Measurements from ENCODE around the gene MTUS2.

Gene MTUS2

DNA sequence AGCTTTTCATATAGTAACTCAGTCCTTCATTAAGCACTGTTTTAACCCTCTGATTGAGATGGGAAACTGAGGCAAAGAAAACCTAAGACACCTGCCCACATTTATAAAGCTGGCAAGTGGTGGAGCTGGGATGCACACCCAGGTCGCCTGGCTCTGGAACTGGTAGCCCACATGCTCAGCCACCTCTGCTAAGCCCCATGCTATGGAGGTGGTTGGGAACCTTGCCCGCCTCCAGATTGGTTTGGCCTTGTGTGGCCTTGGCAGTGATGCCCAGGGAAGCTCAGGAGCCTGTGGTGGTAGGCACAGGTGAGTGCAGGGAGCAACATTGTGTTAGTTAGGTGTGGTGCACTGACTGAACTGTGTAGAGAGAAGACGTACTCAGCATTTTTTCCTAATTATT, 370.2 kb downstream of the MTUS2 start:
- H3K4me3 ChIP-seq (ENCODE audit: low read length, poor library complexity, severe bottlenecking) = no peak overlapping the region
- no peaks in the 10 kb centered on the region for H3K9me3 ChIP-seq (ENCODE audit: insufficient read depth, low read depth, low read length)
- no peak overlapping the region for H3K4me2 ChIP-seq (ENCODE audit: low read depth, low read length, poor library complexity, severe bottlenecking)
- no peaks in the 10 kb centered on the region for H3K27me3 ChIP-seq (ENCODE audit: insufficient read depth, low read length, poor library complexity, severe bottlenecking)
- no peak overlapping the region for H2AFZ ChIP-seq (ENCODE audit: low read length)
- TF ChIP-seq, protein P1, sequence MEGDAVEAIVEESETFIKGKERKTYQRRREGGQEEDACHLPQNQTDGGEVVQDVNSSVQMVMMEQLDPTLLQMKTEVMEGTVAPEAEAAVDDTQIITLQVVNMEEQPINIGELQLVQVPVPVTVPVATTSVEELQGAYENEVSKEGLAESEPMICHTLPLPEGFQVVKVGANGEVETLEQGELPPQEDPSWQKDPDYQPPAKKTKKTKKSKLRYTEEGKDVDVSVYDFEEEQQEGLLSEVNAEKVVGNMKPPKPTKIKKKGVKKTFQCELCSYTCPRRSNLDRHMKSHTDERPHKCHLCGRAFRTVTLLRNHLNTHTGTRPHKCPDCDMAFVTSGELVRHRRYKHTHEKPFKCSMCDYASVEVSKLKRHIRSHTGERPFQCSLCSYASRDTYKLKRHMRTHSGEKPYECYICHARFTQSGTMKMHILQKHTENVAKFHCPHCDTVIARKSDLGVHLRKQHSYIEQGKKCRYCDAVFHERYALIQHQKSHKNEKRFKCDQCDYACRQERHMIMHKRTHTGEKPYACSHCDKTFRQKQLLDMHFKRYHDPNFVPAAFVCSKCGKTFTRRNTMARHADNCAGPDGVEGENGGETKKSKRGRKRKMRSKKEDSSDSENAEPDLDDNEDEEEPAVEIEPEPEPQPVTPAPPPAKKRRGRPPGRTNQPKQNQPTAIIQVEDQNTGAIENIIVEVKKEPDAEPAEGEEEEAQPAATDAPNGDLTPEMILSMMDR (conservative IDR thresholded peaks at IDR 0.05; ENCODE audit: low read length) = no peak
- TF ChIP-seq EZH2phosphoT487 (IDR thresholded peaks at IDR 0.05; ENCODE audit: borderline replicate concordance) = no peak
- H3F3A ChIP-seq (ENCODE audit: low read depth) = no peaks in the 10 kb centered on the region
- no peak overlapping the region for H3K9ac ChIP-seq (ENCODE audit: low read depth, low read length, poor library complexity, severe bottlenecking)
- no peaks in the 10 kb centered on the region for H3K79me2 ChIP-seq (ENCODE audit: insufficient read depth, low read length)
- no peaks in the 10 kb centered on the region for H3K9me2 ChIP-seq (replicated peaks; ENCODE audit: low read depth, low read length)
- no peaks in the 10 kb centered on the region for H3K36me3 ChIP-seq (ENCODE audit: insufficient read depth, low read length)
- no peaks in the 10 kb centered on the region for H4K20me1 ChIP-seq (ENCODE audit: insufficient read depth, low read length, poor library complexity, severe bottlenecking)
- no peaks in the 10 kb centered on the region for H3K4me1 ChIP-seq (ENCODE audit: insufficient read depth, low read length, poor library complexity, severe bottlenecking)

DNA sequence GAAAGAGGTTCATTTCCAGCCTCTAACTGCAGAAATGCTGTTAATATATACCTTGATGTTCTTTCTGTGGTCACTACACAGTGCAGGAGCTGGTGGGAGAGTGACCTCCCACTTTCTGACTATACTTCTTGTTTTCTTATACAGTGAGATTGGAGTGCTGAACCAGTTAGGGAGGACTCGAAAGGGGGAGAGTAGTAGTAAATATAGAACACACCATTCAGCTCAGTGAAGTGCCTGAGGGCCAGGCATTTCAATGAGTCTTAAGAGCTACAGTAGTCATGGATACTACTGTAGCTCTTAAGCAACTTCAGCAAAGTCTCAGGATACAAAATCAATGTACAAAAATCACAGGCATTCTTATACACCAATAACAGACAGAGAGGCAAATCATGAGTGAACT, 372.9 kb downstream of the MTUS2 start:
- Histone ChIP-seq H3K9me3 (ENCODE audit: insufficient read depth, low read depth, low read length) (no peaks in the 10 kb centered on the region), H3K4me3 (ENCODE audit: low read length, poor library complexity, severe bottlenecking) (no peak overlapping the region)

DNA sequence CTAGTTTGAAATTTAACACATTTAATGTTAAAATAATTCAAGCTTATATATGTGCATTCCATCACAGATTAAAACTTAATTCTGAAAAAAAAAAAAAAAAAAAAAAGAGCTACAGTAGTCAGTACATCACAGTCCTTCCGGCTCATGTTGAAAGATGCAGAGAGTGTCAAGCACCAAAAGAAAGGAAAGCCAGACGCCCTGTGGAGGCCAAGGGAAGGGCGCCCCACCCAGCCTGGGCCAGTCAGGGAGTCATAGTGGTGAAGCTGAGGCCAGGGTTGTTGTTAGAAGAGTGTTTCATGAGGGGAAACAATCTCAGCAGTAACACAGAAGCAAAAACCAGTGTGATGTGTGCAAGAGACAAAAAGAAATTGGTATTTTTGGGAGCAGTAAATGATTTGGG, 375.3 kb downstream of the MTUS2 start:
- H3K79me2 ChIP-seq (ENCODE audit: insufficient read depth, low read length) = no peaks in the 10 kb centered on the region
- H3K4me1 ChIP-seq (ENCODE audit: insufficient read depth, low read length, poor library complexity, severe bottlenecking) = no peaks in the 10 kb centered on the region
- H2AFZ ChIP-seq (ENCODE audit: low read length) = no peak overlapping the region
- no peak overlapping the region for H3K4me2 ChIP-seq (ENCODE audit: low read depth, low read length, poor library complexity, severe bottlenecking)
- H3K27me3 ChIP-seq (ENCODE audit: insufficient read depth, low read length, poor library complexity, severe bottlenecking) = no peaks in the 10 kb centered on the region
- H3K4me3 ChIP-seq (ENCODE audit: low read length, poor library complexity, severe bottlenecking) = no peak overlapping the region
- no peak for TF ChIP-seq EZH2phosphoT487 (IDR thresholded peaks at IDR 0.05; ENCODE audit: borderline replicate concordance)
- TF ChIP-seq, protein P1 (conservative IDR thresholded peaks at IDR 0.05; ENCODE audit: low read length) = no peak
- H3K9me2 ChIP-seq (replicated peaks; ENCODE audit: low read depth, low read length) = no peaks in the 10 kb centered on the region
- H3K9ac ChIP-seq (ENCODE audit: low read depth, low read length, poor library complexity, severe bottlenecking) = no peak overlapping the region
- no peaks in the 10 kb centered on the region for H3F3A ChIP-seq (ENCODE audit: low read depth)
- H3K36me3 ChIP-seq (ENCODE audit: insufficient read depth, low read length) = no peaks in the 10 kb centered on the region
- no peaks in the 10 kb centered on the region for H4K20me1 ChIP-seq (ENCODE audit: insufficient read depth, low read length, poor library complexity, severe bottlenecking)
- no peaks in the 10 kb centered on the region for H3K9me3 ChIP-seq (ENCODE audit: insufficient read depth, low read depth, low read length)

More for the DNA sequence above, 372.9 kb downstream of the MTUS2 start:
- TF ChIP-seq, protein P1 (conservative IDR thresholded peaks at IDR 0.05; ENCODE audit: low read length) = no peak
- no peak for TF ChIP-seq EZH2phosphoT487 (IDR thresholded peaks at IDR 0.05; ENCODE audit: borderline replicate concordance)
- Histone ChIP-seq H3K4me1 (ENCODE audit: insufficient read depth, low read length, poor library complexity, severe bottlenecking) (no peaks in the 10 kb centered on the region), H3K9ac (ENCODE audit: low read depth, low read length, poor library complexity, severe bottlenecking) (no peak overlapping the region), H3K36me3 (ENCODE audit: insufficient read depth, low read length) (no peaks in the 10 kb centered on the region), H4K20me1 (ENCODE audit: insufficient read depth, low read length, poor library complexity, severe bottlenecking) (no peaks in the 10 kb centered on the region), H3K27me3 (ENCODE audit: insufficient read depth, low read length, poor library complexity, severe bottlenecking) (no peaks in the 10 kb centered on the region), H3K4me2 (ENCODE audit: low read depth, low read length, poor library complexity, severe bottlenecking) (no peak overlapping the region), H3F3A (ENCODE audit: low read depth) (no peaks in the 10 kb centered on the region), H3K9me2 (replicated peaks; ENCODE audit: low read depth, low read length) (no peaks in the 10 kb centered on the region), H3K79me2 (ENCODE audit: insufficient read depth, low read length) (no peaks in the 10 kb centered on the region), H2AFZ (ENCODE audit: low read length) (no peak overlapping the region)
